Caki2 (cell line): ENCODE data around the gene MYBPH. TPM values are rescaled to one million over a fixed set of nuclear protein-coding genes. Genes with fewer than 3 reads are reported as not detected.

Source experiments
- DNase-seq: peaks from one replicate; pipeline ENCODE4 v3.0.0-alpha.2; 2015; ENCODE audit warnings: low read depth
- in situ Hi-C: cut with HindIII; loops from 2 replicates; pipeline ENCODE4 v1.10.0; 2016; ENCODE audit warnings: low sequenced_read_pairs, low pct_unique_long_range_greater_than_20kb, mixed read lengths
- total RNA-seq: library from RNA; depleted of rRNA; stranded (reverse); fragments of >200 nt; shearing (Covaris generic); gene quantifications from 2 replicates; pipeline ENCODE4 v1.2.3, GENCODE V29; 2014; ENCODE audit warnings: low replicate concordance

The MYBPH gene
- total RNA-seq, 1 experiment from 2014 or later, result not detected

DNA sequence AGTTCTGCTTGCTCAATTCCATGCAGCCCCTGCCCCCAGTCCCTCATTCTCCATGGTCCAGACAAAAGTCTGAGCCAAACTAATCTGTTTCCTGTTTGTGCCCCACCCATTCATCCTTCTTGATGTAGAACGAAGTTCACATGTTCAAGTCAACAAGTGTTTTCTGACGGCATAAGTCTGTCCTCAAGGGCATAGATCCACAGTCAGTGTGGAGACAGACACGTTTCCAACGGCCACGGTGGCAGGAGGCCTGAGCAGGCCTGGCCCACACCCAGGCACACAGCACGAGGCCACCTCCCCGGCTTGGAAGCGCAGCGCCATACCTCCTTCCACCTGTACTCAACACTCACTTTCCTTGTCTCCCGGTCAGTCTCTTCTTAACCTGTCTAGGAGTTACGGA, 32.0 kb downstream of the MYBPH start:
- in situ Hi-C loops, result no loop called here
- DNase-seq, result no peak

GRCh38 chr1:203142684-203143408, 32.8 kb downstream of the MYBPH start:
- in situ Hi-C loops, result no loop called here
- no peak for DNase-seq

DNA sequence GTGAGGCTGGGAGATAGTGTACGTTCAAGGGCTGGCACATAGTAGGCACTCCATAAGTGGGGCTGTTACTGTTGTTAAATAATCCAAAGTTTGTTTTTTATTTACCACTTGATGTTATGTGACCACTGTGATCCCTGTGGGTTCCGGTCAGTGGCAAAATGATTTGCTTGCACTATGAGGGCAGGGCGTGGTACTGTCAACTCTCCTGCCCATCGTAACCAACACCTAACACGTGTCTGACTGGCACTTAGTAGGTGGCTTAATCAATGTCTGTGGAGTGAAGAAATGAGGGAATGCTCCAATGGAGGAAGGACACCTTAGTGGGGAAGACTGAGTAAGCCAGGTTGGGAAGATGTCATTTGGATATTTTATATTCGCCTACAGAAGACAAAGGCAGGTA, 33.5 kb downstream of the MYBPH start:
- in situ Hi-C loops, result no loop called here
- no peak for DNase-seq

DNA sequence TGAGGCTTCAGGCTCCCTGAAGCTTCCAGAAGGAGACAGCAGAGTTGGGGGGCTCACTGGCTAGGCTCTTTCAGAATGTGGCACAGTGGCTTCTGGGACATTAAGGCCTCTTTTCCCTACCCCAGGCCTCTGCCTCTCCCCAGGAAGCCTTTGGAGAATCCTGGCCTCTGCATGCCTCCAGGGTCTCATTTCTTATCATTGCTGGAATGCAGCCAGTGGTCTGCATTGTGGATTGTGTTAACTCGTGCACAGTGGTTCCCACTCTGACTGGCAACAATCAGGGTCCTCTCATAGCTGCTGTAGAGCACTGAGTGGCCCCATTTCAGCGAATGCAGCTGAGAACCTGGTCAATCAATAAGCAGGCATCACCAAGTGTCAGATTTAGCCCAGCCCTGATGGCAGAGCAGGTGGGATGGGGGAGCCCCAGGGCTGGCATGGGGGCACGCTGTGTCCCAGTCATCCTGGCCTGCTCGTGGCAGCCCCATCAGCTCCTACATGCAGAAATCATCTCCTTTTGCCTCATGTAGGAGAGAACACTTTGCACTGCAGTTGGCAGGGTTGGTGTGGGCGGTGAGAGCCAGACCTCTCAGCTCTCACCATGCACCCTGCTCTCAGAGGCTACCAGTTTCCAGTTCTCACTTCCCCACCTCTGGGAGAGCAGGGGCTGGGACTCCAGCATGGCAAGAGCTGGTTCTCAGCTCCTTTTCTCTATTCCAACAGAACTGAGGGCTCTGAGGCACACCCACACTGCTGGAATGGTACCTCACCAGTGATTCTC, 34.7 kb downstream of the MYBPH start:
- DNase-seq, result no peak
- in situ Hi-C loops, result no loop called here

GRCh38 chr1:203139976-203140475, 35.6 kb downstream of the MYBPH start:
- DNase-seq, result no peak
- in situ Hi-C loops, result no loop called here

- in situ Hi-C loops, result no loop called here
- no peak for DNase-seq
Measured at GRCh38 chr1:203138066-203138465, 37.6 kb downstream of the MYBPH start.

- DNase-seq, result no peak
- in situ Hi-C loops, result no loop called here
Measured at GRCh38 chr1:203137324-203137723, 38.3 kb downstream of the MYBPH start.

DNA sequence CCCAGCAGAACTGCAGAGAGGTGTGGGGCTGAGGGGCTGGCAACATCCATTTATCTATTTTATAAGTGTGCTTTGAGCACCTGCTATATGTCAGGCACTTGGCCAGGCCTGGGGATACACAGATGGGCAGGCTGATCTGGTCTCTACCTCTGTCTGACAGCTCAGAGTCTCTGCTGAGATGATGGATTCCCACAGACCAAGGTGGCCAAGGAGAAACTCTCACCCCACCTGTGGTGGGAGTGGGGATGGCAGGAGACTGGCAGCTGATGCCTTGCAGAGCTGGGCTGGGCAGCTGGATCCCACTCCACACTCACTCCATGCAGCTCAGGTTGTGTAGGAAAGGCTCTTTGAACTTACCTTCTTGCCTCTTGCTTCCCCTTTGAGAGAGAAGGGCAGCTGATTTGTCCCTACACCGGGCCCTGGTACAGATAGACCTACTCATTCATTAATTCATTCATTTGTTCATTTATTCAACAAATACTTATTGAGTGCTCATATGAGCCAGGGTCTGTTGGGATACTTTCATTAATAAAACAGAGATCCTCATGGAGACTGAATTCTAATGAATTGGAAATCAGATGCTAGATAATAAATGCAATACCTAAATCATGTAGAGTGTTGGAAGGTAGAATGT, 39.1 kb downstream of the MYBPH start:
- in situ Hi-C loops, result no loop called here
- no peak for DNase-seq

DNA sequence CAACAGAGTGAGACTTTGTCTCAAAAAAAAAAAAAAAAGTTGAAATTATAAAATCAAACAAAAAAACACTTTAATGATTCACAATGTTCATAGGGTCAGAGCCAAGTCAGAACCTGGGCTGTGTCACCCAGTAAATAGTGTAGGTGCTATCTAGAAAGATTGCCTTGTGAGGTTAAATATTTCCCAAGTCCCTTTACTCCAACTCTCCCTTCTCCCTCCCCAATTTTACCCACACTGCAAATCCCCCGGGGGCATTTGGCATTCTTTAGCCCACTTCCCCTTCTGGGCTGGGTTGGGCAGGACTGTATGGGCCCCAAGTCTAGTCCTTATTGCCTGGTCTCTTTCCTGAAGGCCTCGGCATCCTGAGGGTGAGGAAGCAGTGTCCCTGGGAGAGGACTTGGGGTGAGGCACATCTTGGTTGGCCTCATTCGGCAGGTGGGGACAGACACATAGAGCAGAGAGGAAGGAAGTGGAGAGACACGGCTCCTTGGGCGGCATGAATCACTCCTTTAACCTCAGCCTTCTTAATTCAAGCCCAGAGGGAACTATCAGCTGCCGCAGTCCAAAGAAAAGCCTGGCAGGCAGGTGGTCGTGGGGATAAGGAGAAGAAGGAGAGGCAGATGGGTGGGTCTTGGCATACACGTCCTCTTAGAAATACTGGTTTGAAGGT, 39.9 kb downstream of the MYBPH start:
- in situ Hi-C loops, result no loop called here
- DNase-seq, result peak; percentile 83

DNA sequence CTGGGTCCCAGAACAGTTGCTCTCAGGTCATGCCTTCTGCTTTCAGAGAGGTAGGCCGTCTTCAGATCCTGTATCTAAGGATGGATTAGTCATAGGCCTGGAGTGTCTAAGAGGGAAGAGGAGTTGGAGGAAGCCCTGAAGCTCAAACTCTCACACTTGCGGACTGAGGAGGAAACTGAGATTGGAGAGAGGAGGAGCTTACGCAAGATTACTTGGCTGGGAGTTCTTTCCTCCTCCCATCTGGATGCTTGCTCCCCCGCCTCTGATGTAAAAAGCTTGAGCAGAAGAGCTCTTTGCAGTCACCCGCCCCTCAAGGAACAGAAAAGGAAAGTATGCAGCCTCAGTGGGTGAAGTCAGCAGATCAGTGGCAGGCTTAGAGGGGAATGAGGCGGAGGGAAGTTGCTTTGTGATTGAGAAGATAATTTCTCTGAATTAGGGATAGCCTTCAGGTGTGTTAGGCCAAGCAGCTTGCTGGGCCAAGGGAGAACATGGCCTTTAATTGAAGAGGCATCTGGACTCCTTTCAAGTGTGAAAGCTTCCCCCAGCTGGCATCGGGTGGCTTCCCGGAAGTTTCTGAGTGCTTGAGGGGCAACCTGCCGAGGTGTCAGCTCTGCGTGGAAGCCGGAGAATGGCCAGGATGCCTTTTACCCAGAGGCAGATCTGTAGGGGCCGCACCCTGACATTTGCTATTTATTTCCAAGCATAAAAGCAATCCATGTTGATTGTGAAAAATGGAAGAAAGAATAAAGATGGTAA, 41.5 kb downstream of the MYBPH start:
- peak; percentile 92 for DNase-seq
- in situ Hi-C loops, result no loop called here

DNA sequence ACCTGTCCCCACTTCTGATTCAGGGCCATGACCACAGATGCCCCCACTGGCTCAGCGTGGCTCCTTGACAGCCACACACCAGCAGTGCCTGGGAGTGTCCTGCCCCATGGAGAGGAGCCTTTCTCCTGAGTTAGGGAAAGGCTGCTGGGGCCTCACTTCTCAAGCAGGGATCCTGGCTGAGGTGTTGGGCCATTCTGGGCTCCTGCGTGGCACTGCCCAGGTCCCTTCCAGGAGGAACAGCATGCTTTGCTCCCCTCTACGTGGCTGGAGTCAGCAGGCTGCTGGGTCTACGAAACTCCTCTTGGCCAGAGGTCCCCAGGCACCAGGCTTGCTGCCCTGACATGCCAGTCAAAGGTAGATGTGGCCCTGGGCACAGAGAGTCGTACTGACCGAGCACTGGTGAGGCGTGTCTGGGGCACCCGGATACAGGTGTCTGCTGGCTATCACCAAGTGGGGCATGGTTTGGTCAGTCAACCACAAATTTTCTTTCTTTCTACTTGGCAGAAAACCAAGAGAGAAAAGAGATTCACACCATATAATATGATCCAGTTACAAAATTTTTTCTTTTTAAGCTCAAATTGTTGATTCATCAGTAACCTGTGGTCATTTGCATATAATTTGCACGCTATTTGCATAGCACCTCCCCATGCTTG, 44.0 kb downstream of the MYBPH start:
- in situ Hi-C loops, result no loop called here

DNA sequence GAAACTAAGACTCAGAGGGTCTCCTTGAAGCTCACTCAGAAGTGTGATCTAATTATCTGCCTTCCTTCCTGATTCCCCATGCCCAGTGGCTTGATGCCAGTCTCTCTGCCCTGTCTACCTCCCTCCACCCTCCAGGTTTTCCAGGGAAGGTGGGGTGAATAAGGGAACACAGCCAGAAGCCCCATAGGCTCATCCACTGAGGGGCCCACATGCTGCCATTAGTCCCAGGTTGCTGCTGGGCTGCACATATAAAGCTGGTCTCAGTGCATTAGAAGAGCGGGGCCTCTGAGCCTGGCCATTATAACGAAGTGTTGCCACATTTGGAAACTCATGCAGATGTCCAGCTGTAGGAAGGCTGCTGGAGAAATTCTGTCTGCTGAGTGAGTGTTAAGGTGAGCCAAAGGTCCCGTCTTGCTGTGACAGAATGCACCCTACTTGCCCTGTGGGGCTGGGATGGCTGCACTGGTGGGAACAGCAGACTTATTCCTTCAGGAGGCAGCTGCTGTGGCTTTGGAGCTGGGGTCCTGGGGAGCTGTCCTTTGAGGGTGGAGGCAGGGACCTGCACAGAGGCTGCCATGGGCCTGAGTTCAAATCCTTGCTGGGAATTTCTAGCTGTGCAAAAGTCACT, 45.2 kb downstream of the MYBPH start:
- in situ Hi-C loops, result no loop called here
- no peak for DNase-seq

More for the DNA sequence above, 44.0 kb downstream of the MYBPH start:
- peak; percentile 59 for DNase-seq

DNA sequence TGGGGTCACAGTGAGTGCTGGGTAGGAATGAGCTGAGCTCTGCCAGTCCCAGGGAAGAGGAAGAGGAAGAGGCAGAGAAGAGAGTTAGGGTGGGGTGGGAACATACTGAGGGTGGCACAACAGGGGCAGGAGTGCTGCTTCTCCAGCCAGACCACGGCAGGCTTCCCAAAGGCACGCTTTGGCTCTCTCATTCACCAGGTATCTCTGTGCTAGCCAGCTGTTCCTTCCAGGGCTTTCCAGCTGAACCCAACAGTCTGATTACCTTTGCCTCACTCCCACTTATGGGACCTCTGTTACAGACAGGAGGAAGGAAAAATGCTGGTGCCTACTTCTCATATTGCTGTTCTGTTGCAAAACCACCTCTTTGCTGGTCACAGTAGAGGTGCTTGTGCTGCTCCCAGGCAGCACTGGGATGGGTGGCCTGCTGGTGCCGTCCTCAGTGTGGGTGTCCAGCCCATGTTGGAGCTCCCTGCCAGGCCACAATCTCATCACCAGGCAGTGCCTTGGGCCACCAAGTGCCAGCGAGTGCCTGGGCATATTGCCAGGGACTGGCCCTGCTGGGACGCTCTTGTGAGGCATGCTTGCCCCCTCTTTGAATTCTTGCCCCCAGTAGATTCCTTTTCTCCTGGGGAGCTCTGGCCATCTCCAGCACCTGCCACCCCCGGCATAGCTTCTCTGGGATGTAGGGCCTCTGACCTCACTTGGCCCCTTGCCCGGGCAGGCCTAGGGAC, 46.0 kb downstream of the MYBPH start:
- DNase-seq, result peak; percentile 66
- in situ Hi-C loops, result no loop called here

- in situ Hi-C loops, result no loop called here
- DNase-seq, result peak; percentile 50
Measured at GRCh38 chr1:203128716-203129500, 46.7 kb downstream of the MYBPH start.

- no peak for DNase-seq
- in situ Hi-C loops, result no loop called here
Measured at GRCh38 chr1:203128431-203128715, 47.3 kb downstream of the MYBPH start.
